Measurements from ENCODE around the gene TMEM38B.

DNA sequence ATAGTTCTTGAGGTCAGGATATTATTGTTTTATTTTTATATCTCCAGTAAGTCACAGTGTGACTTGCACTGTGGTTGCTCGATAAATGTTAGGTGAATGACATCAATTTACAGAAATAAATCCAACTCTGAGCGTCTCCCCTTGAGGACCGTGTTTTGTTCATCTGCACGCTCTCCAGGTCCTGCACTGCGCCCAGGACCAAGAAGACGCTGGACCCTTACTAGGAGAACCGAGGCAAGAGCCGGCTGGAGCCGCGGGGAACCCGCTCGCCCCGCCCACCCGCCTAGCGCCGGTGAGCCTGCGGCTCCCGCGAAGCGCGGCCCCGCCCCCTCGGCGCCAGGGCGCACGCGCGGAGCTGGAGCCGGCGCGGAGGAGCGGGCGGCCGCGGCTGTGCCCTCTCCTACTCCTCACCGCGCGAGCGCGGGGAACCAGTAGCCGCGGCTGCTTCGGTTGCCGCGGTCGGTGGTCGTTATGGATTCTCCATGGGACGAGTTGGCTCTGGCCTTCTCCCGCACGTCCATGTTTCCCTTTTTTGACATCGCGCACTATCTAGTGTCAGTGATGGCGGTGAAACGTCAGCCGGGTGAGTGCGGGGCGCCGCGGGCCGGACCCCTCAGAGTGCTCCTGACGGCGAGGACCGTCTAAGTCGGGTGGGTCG lies at the start of gene TMEM38B:
- no peak for TF ChIP-seq POLR2A (IDR thresholded peaks at IDR 0.05)
- TF ChIP-seq, protein P1, sequence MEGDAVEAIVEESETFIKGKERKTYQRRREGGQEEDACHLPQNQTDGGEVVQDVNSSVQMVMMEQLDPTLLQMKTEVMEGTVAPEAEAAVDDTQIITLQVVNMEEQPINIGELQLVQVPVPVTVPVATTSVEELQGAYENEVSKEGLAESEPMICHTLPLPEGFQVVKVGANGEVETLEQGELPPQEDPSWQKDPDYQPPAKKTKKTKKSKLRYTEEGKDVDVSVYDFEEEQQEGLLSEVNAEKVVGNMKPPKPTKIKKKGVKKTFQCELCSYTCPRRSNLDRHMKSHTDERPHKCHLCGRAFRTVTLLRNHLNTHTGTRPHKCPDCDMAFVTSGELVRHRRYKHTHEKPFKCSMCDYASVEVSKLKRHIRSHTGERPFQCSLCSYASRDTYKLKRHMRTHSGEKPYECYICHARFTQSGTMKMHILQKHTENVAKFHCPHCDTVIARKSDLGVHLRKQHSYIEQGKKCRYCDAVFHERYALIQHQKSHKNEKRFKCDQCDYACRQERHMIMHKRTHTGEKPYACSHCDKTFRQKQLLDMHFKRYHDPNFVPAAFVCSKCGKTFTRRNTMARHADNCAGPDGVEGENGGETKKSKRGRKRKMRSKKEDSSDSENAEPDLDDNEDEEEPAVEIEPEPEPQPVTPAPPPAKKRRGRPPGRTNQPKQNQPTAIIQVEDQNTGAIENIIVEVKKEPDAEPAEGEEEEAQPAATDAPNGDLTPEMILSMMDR (IDR thresholded peaks at IDR 0.05), result no peak

All from breast epithelium (tissue), 3 donors.